Forelimb muscle (tissue), 1 donor: Measurements from ENCODE around the gene CD63. TPM values are rescaled to one million over a fixed set of nuclear protein-coding genes. Genes with fewer than 3 reads are reported as not detected.
"Not testable (repeated sequence)": the region's sequence is repeated elsewhere in the genome, so short reads cannot be mapped to it uniquely, and the experiment has no call there.

ENCODE experiments used
- DNase-seq: peaks from one replicate; pipeline ENCODE4 v3.0.0-alpha.2; 2013; ENCODE audit warnings: low read depth
- polyA plus RNA-seq: library from polyadenylated mRNA; unstranded; fragments of 120-200 nt; gene quantifications from one replicate; pipeline ENCODE4 v1.2.1, GENCODE V29; 2013; ENCODE audit not compliant: insufficient read length

The CD63 gene, protein sequence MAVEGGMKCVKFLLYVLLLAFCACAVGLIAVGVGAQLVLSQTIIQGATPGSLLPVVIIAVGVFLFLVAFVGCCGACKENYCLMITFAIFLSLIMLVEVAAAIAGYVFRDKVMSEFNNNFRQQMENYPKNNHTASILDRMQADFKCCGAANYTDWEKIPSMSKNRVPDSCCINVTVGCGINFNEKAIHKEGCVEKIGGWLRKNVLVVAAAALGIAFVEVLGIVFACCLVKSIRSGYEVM
- polyA plus RNA-seq, result 770 TPM

DNA sequence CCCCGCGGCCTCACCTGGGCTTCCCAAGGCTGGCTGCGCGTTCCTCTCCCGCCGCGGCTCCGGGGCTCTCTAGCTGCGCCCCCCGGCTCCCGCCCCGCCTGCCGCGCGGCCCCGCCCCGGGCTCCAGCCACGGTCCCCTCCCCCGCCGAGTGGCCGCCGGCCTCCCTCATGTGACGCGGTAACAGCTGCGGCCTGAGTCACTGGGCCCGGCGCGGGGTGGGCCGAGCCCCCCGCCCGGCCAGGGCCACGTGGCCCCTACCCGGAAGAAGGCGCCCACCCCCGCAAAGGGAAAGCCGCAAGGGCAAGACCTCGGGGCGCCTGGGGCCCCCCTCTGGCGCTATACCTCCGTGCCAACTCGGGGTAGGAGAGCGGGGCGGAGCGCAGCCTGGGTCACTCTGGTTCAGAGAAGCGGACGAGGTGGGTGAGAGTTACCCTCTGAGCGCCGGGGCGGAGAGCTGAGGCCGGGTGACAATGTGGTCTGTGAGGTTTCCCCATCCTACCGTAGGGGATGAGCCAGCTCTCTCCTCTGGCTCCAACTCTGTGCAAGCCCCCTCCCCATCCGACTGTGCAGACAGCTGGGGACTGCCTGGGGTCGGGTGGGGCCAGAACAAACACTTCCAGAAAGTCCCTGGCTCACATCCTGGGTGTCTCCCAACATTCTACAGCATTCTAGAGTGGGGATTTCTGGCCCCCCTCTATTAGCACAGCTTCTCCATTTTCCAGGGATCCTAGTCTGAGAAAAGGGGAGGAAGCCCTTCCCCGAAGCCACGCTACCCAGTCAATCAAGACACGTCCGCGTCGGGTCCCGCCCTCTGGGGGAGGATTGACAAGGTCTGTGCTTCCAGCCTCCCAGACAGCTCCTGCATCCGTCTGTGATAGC lies at the start of gene CD63:
Gene CD63 (minus strand): TSS at position 71 of the 880 bp plus-strand sequence. CDS start 668 bp downstream, outside the sequence.
- peak; percentile 90 for DNase-seq

- no peak for DNase-seq
Observed at GRCh38 chr12:55777856-55778255, 49.0 kb upstream of the CD63 start.

- DNase-seq, result no peak
Observed at GRCh38 chr12:55771736-55772135, 42.9 kb upstream of the CD63 start.

DNA sequence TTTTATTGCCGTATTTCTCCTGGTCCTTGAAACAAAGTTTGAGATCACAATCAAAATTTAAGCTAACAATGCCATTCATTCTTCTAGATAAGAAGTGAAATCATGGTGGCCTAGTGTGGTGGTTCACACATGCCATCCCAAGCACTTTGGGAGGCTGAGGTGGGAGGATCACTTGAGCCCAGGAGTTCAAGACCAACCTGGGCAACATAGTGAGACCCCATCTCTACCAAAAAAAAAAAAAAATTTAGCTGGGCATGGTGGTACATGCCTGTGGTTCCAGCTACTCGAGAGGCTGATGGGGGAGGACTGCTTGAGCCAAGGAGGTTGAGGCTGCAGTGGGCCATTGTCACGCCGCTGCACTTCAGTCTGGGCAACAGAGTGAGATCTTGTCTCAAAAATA lies 38.3 kb upstream of the CD63 start:
- DNase-seq, result no peak

DNA sequence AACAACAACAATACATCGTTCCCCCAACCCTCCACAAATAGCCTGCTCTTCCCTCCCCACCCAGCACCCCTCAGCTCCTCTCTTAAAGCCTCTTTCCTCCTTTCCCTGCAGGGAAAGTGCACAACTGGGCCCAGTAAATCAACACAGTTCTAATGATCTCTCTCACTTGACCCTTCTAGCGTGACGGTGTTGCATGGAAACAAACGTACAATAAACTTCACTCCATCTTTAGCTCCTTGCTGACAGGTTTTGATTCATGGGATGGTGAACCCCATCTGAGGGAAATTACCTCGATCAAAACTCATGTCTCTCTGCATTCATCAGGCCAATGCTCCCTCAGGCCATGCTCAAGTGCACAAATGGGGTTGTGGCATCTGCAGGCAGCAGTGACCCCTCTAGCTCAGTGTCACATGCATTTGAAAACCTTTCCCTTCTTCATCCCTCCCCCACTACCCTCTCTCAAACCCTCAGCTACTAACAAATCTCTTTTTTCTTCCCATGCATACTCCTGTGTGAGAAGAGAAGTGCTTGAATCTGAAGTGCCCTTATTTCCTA lies 37.0 kb upstream of the CD63 start:
- no peak for DNase-seq

DNA sequence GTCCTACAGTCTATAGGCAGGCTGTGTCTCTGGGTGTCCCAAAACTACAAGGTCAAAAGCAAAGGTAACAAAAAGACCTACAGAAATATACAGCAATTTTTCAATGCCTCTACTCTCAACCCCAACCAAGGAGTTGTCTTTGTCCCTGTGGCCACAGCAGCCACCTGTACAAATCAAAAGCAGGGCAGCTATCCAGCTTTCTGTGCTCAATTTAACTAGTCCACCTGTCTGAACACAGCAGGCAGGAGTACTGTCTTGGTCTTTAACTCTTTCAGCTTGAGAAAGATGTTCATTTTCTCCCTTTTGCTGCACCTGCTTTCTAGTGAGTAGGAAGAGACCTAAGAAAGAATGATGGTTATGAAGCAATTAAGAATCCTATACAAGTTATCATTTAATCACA lies 33.8 kb upstream of the CD63 start:
- no peak for DNase-seq

DNA sequence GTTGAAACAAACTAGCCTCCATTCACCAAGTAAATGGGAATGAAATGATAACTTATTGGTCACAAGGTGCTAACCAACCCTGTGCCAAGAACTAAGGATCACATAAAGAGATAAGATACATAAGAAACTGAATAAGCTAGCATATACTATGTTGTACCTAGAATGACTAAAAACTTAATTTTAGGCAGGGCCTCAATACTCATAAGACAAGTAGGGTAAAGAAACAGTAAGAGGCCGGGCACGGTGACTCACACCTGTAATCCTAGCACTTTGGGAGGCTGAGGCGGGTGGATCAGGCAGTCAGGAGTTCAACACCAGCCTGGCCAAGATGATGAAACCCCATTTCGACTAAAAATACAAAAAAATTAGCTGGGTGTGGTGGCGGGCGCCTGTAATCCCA lies 31.9 kb upstream of the CD63 start:
- no peak for DNase-seq

GRCh38 chr12:55758575-55758974 lies 29.8 kb upstream of the CD63 start:
- not testable (repeated sequence) for DNase-seq

- DNase-seq, result no peak
Observed at GRCh38 chr12:55757701-55758100, 28.9 kb upstream of the CD63 start.

DNA sequence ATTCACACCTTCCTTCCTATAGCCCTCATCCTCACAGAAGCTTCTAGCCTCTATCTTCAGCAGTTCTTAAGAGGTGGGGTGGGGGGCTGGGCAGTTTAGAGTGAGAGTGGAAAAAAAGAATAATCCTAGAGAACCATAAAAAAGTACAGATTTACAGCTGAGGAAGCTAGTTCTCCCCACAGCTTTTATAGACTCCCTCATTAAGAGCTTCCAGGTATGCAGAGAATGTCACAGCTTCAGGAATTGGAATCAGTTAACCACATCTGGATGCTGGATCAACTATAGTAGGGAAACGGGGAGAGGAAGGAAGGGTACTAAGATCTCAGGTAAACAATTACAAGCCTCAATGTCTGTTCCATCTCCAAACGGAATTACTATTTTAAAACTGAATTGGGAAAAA lies 26.4 kb upstream of the CD63 start:
- no peak for DNase-seq

- DNase-seq, result no peak
Observed at GRCh38 chr12:55748230-55748993, 19.6 kb upstream of the CD63 start.

DNA sequence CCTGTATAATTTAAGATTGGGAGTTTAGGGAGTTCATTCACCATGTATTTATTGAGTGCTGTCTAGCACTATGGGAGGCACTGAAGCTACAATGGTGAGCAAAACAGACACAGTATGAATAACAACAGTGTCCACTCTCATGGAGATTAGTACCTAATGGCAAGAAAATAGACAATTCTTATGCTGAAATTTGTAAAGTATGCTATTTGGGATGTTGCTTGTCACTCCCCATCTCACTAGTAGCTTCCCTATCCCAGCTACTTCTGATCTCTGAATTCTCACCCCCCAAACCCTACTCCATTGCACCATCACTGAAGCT lies 18.1 kb upstream of the CD63 start:
- DNase-seq, result no peak

GRCh38 chr12:55746174-55746912 lies 17.5 kb upstream of the CD63 start:
- DNase-seq, result no peak

- DNase-seq, result no peak
Observed at GRCh38 chr12:55745361-55746173, 16.8 kb upstream of the CD63 start.

DNA sequence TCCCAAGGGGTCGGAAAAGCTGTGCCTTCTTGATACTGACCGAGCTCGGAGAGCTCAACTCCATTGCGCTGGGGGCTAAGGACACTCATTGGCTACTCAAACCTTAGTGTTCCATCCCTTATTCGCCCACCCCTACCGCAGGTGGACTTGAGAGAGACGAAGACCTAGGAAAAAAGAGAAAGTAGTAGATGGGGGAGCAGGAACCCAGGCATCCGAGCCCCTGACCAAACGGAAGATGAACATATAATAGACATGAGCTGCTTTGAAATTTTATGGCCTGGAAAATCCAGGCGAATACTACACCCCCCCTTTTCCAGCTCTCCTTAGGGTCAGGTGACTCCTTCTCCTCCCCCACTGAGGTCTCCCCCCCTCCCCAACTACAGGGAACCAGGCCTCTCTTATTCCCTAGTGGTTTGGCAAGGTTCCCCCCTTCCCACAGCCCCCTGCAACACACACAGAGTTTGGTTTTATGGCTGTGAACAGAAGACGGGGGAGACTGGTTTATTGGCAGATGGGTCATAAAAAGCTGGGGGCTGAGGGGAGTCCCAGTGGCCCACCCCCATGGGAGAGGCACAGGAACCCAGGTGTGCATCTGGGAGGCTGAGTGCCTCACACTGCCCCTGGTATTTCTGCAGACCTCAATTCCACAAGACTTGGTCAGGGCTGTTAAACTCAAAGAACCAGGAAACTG lies 15.7 kb upstream of the CD63 start:
- no peak for DNase-seq

- DNase-seq, result no peak
Observed at GRCh38 chr12:55743406-55744339, 14.9 kb upstream of the CD63 start.

DNA sequence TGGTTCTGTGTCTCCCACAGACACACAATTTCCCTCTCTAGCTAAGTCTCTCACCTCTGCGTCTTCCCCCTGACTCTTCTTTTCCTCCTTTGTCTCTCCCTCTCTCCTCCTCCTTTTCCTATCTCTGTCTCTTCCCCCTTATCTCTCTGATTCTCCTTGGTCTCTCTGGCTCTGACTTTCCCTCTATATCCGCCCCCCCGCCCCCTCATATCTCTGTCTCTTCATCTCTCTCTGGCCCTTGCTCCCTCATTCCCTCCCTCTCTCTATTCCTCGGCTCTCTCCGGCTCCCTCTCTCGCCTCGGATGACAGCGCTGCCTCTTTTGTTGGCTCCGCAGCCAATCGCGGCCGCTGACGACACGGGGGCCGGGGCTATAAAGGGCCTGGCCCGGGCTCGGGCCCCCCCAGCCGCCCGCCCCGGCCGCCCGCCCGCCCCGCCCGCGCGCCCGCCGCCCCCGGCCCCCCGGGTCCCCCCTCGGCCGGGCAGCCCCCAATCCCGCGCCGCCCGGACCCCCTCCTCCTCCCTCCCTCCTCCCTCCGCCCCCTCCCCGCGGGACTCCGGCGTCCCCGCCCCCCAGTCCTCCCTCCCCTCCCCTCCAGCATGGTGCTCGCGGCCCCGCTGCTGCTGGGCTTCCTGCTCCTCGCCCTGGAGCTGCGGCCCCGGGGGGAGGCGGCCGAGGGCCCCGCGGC lies 14.1 kb upstream of the CD63 start, which contains the start of gene GDF11:
Gene GDF11 (plus strand): TSS at position 404 of the 687 bp plus-strand sequence. CDS start 195 bp downstream, at position 599.
- no peak for DNase-seq
